Stimulated activated CD8-positive, alpha-beta memory T cell treated with anti-CD3 and anti-CD28 coated beads, Interleukin-7, amount 100 ng/mL, for 48 hours (primary cell): Measurements from ENCODE around the gene BOLA2.
"Not testable (repeated sequence)": the region's sequence is repeated elsewhere in the genome, so short reads cannot be mapped to it uniquely, and the experiment has no call there.

Source experiments
- DNase-seq, 2 donors: peaks; one replicate each; pipeline ENCODE4 v3.0.0-alpha.2; 2020; ENCODE audit warnings: low read depth in 1 of 2; ENCODE audit errors: extremely low read depth in 1 of 2

Gene BOLA2

GRCh38 chr16:29454269-29454668 lies at the start of gene BOLA2, which contains the start of gene SLX1B:
BOLA2 (minus strand) TSS chr16:29454351; CDS start chr16:29454253, 98 bp downstream.
SLX1B (plus strand) TSS chr16:29454533.
- DNase-seq: not testable (repeated sequence)

- not testable (repeated sequence) for DNase-seq
These were observed 28.1 kb upstream of the BOLA2 start for GRCh38 chr16:29482276-29482675.

GRCh38 chr16:29472065-29472464 lies 17.9 kb upstream of the BOLA2 start:
- not testable (repeated sequence) for DNase-seq

GRCh38 chr16:29469660-29470059 lies 15.5 kb upstream of the BOLA2 start:
- not testable (repeated sequence) for DNase-seq

GRCh38 chr16:29467654-29468366 lies 13.7 kb upstream of the BOLA2 start:
- not testable (repeated sequence) for DNase-seq

GRCh38 chr16:29466904-29467303 lies 12.8 kb upstream of the BOLA2 start:
- DNase-seq: not testable (repeated sequence)

- not testable (repeated sequence) for DNase-seq
These were observed 12.1 kb upstream of the BOLA2 start for GRCh38 chr16:29465985-29466824.

- DNase-seq: not testable (repeated sequence)
These were observed 6.5 kb upstream of the BOLA2 start for GRCh38 chr16:29460647-29461030.

GRCh38 chr16:29459706-29460646 lies 5.8 kb upstream of the BOLA2 start, which contains the start of gene SULT1A4:
SULT1A4 (plus strand) TSS chr16:29459913; CDS start chr16:29461386, 1,473 bp downstream.
- DNase-seq: not testable (repeated sequence)

- not testable (repeated sequence) for DNase-seq
These were observed 3.5 kb upstream of the BOLA2 start for GRCh38 chr16:29457660-29458059.

GRCh38 chr16:29454828-29455227 lies 677 bp upstream of the BOLA2 start:
- DNase-seq: not testable (repeated sequence)

- DNase-seq: not testable (repeated sequence)
These were observed 397 bp downstream of the BOLA2 start for GRCh38 chr16:29453754-29454153.

GRCh38 chr16:29425390-29425789 lies 28.8 kb downstream of the BOLA2 start:
- not testable (repeated sequence) for DNase-seq

- not testable (repeated sequence) for DNase-seq
These were observed 30.6 kb downstream of the BOLA2 start for GRCh38 chr16:29423587-29423986.

- DNase-seq: not testable (repeated sequence)
These were observed 48.9 kb downstream of the BOLA2 start for GRCh38 chr16:29405249-29405648.
